GM12873 (cell line): ENCODE results near the gene OR52L1.
A peak's percentile ranks its signal among the peaks of the same experiment; 100 is the strongest.

Experiments
- CTCF ChIP-seq: IDR thresholded peaks from 2 replicates; pipeline ENCODE4 v1.5.1; 2012; ENCODE audit warnings: low read depth, mild to moderate bottlenecking, moderate library complexity, low read length, control low read depth; ENCODE audit not compliant: insufficient read depth; ENCODE audit errors: missing control alignments

The OR52L1 gene

GRCh38 chr11:5983443-5983842 lies 3.3 kb downstream of the OR52L1 start:
- TF ChIP-seq CTCF, result peak; percentile 11

GRCh38 chr11:5973530-5973929 lies 13.3 kb downstream of the OR52L1 start:
- TF ChIP-seq CTCF, result no peak

GRCh38 chr11:5968394-5968793 lies 18.4 kb downstream of the OR52L1 start, which contains the start of gene OR56A5:
TSS of gene OR56A5 (minus strand) at chr11:5968494. CDS start at chr11:5968494, 0 bp downstream.
- no peak for TF ChIP-seq CTCF

GRCh38 chr11:5967708-5968107 lies 19.1 kb downstream of the OR52L1 start:
- TF ChIP-seq CTCF, result no peak

GRCh38 chr11:5966958-5967357 lies 19.8 kb downstream of the OR52L1 start:
- no peak for TF ChIP-seq CTCF

- no peak for TF ChIP-seq CTCF
Measured at GRCh38 chr11:5955586-5955985, 31.2 kb downstream of the OR52L1 start.

- no peak for TF ChIP-seq CTCF
Measured at GRCh38 chr11:5941951-5942350, 44.8 kb downstream of the OR52L1 start, which contains the start of gene OR56A3. TSS of gene OR56A3 (plus strand) at chr11:5942251. CDS start at chr11:5947347, 5,096 bp downstream.

GRCh38 chr11:5940748-5941147 lies 46.0 kb downstream of the OR52L1 start:
- no peak for TF ChIP-seq CTCF
